Measurements from ENCODE around the gene CCDC158. TPM values are rescaled to one million over a fixed set of nuclear protein-coding genes. Genes with fewer than 3 reads are reported as not detected.

CCDC158 gene
- total and polyA plus RNA-seq, 2 experiments from 2014 or later, result 0.06 TPM; not detected in 1

DNA sequence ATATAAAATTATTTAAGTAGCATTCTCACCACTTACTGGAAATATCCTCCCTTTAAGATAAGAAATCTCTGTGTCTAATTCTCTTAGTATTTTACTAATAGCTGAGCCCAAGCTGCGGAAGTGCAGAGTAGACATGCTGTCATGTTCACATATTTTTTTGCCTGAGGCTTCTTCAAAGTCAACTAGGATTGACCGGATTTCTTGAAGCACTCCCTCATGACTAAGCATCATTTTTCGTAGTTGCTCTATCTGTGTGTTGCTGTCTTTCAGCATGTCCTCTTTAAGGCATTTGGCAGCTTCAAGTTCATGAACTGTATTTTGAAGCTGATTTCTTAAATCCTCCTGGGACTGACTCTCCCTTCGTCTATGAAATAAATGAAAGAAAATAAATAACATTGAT is 36.9 kb downstream of the CCDC158 start:
- Histone ChIP-seq H3K4me1 (ENCODE audit: low read depth) (no peaks in the 10 kb centered on the region), H3K27me3 (no peaks in the 10 kb centered on the region), H3K36me3 (no peaks in the 10 kb centered on the region), H3K27ac (no peak overlapping the region), H3K4me3 (no peak overlapping the region), H3K9me3 (ENCODE audit: low read depth) (no peaks in the 10 kb centered on the region)
- TF ChIP-seq, protein P1, sequence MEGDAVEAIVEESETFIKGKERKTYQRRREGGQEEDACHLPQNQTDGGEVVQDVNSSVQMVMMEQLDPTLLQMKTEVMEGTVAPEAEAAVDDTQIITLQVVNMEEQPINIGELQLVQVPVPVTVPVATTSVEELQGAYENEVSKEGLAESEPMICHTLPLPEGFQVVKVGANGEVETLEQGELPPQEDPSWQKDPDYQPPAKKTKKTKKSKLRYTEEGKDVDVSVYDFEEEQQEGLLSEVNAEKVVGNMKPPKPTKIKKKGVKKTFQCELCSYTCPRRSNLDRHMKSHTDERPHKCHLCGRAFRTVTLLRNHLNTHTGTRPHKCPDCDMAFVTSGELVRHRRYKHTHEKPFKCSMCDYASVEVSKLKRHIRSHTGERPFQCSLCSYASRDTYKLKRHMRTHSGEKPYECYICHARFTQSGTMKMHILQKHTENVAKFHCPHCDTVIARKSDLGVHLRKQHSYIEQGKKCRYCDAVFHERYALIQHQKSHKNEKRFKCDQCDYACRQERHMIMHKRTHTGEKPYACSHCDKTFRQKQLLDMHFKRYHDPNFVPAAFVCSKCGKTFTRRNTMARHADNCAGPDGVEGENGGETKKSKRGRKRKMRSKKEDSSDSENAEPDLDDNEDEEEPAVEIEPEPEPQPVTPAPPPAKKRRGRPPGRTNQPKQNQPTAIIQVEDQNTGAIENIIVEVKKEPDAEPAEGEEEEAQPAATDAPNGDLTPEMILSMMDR (IDR thresholded peaks at IDR 0.05; ENCODE audit: low read depth, low read length), result no peak
- DNase-seq (ENCODE audit: low read depth in 1 of 2, low spot score in 1 of 2), result peak in 1 of 2 donors; percentile 29

DNA sequence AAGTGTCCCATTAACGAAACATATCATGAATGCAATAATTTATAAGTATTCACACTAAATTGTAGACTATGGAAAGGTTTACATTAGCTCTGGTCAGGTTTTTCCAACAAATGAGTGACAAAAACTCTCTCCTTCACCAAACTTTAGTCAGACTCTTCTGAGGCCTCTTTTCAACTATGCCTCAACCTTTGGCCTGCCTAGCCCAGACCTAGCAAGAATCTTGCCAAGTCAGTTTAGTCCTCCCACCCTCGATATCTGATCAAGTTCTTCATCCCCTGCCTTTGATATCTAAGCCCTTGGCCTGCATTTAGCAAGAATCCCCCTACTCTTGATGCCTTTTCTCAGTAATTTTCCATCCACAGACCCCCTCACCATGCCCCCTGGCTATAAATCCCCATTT is 37.9 kb downstream of the CCDC158 start:
- Histone ChIP-seq H3K4me3 (no peak overlapping the region), H3K9me3 (ENCODE audit: low read depth) (no peaks in the 10 kb centered on the region), H3K36me3 (no peaks in the 10 kb centered on the region), H3K4me1 (ENCODE audit: low read depth) (no peaks in the 10 kb centered on the region), H3K27ac (no peak overlapping the region), H3K27me3 (no peaks in the 10 kb centered on the region)
- DNase-seq (ENCODE audit: low read depth in 1 of 2, low spot score in 1 of 2), result no peak
- TF ChIP-seq, protein P1 (IDR thresholded peaks at IDR 0.05; ENCODE audit: low read depth, low read length), result no peak

DNA sequence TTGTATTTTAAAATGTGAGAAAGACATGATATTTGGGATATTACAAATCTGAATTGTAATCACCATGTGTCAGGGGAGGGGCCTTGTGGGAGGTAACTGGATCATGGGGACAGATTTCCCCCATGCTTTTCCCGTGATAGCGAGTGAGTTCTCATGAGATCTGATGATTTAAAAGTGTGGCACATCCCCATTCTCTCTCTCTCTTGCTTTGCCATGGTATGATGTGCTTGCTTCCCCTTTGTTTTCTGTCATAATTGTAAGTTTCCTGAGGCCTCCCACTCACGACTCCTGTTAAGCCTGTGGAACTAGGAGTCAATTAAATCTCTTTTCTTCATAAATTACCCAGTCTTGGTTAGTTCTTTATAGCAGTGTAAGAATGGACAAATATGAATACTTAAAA is 39.0 kb downstream of the CCDC158 start:
- Histone ChIP-seq H3K4me1 (ENCODE audit: low read depth) (peaks cover 9% of the 10 kb centered on the region), H3K27ac (no peak overlapping the region), H3K9me3 (ENCODE audit: low read depth) (no peaks in the 10 kb centered on the region), H3K27me3 (no peaks in the 10 kb centered on the region), H3K36me3 (no peaks in the 10 kb centered on the region), H3K4me3 (no peak overlapping the region)
- TF ChIP-seq, protein P1 (IDR thresholded peaks at IDR 0.05; ENCODE audit: low read depth, low read length), result no peak
- no peak for DNase-seq (ENCODE audit: low read depth in 1 of 2, low spot score in 1 of 2)

DNA sequence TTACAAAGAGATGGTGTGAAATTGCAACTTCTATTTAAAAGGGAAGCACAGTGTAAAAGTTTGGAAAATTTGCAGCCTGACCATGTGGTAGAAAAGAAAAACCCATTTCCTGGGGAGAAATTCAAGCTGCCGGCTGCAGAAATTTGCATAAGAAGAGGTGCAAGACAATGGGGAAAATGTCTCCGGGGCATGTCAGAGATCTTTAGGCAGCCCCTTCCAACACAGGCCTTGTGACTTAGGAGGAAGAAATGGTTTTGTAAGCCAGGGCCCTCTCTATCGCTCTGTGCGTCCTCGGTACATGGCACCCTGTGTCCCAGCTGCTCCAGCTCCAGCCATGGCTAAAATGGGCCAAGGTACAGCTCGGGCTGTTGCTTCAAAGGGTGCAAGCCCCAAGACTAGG is 40.4 kb downstream of the CCDC158 start:
- no peak overlapping the region for H3K4me3 ChIP-seq
- no peak for DNase-seq (ENCODE audit: low read depth in 1 of 2, low spot score in 1 of 2)
- H3K36me3 ChIP-seq, result no peaks in the 10 kb centered on the region
- TF ChIP-seq, protein P1 (IDR thresholded peaks at IDR 0.05; ENCODE audit: low read depth, low read length), result no peak
- H3K27me3 ChIP-seq, result no peaks in the 10 kb centered on the region
- H3K9me3 ChIP-seq (ENCODE audit: low read depth), result no peaks in the 10 kb centered on the region
- H3K27ac ChIP-seq, result no peak overlapping the region
- peaks cover 11% of the 10 kb centered on the region for H3K4me1 ChIP-seq (ENCODE audit: low read depth)

DNA sequence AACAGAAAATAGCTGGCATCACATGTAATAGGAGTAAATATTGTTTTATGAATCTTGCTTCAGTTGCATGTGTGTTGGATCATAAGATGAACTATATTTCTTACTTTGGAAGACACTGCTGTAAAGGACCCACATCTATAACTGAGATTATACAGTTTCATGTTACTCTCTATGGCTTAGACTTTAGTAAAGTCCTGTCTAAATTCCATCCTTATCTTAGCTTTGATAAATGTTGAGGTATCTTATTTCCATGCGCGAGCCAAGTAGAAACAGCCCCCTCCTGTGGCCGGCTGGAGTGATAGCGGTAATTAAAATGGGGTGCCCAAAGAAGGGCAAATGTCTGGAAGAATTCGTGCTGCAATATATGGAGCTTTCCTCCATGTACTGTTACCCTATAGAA is 43.0 kb downstream of the CCDC158 start:
- TF ChIP-seq, protein P1 (IDR thresholded peaks at IDR 0.05; ENCODE audit: low read depth, low read length), result peak; percentile 72
- Histone ChIP-seq H3K4me3 (no peak overlapping the region), H3K27me3 (no peaks in the 10 kb centered on the region), H3K4me1 (ENCODE audit: low read depth) (peaks cover 11% of the 10 kb centered on the region), H3K27ac (peak overlapping the region; percentile 67), H3K9me3 (ENCODE audit: low read depth) (no peaks in the 10 kb centered on the region), H3K36me3 (no peaks in the 10 kb centered on the region)
- peak; percentile 74 to 76 for DNase-seq (ENCODE audit: low read depth in 1 of 2, low spot score in 1 of 2)

DNA sequence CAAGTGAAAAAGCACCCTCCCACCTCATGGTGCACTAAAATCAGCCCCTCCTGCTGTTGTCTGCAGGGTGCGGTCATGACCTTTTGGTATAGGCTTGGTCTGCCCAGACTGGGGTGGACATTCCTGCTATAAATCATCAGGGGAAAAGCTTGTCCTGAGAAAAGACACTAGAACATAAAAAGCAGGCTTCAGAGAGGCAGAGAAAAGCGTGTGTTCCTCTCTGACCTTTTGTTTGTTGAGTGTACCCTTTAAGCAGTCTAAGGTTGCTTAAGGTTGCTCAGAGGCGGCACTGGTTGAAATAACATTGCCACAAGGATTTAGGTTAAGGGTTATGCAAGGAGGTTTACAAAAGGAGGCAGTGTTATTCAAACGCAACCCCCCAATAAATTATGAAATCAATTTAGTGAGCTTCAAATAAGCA is 43.5 kb downstream of the CCDC158 start:
- Histone ChIP-seq H3K9me3 (ENCODE audit: low read depth) (no peaks in the 10 kb centered on the region), H3K27me3 (no peaks in the 10 kb centered on the region), H3K27ac (peak overlapping the region; percentile 67), H3K4me1 (ENCODE audit: low read depth) (peaks cover 11% of the 10 kb centered on the region), H3K36me3 (no peaks in the 10 kb centered on the region), H3K4me3 (no peak overlapping the region)
- TF ChIP-seq, protein P1 (IDR thresholded peaks at IDR 0.05; ENCODE audit: low read depth, low read length), result no peak
- peak; percentile 34 to 51 for DNase-seq (ENCODE audit: low read depth in 1 of 2, low spot score in 1 of 2)

Data from cardiac muscle cell (in vitro differentiated cells and primary cell).